Fibroblast of mammary gland (primary cell): ENCODE measurements around the gene TMEM88.

ENCODE experiments used
- DNase-seq: peaks from one replicate; pipeline ENCODE4 v3.0.0-alpha.2; 2010; ENCODE audit warnings: low read depth
- H3K4me3 ChIP-seq: 2 replicates; pipeline ENCODE4 v1.5.1; 2011; ENCODE audit warnings: low read depth, mild to moderate bottlenecking, low read length, moderate library complexity; ENCODE audit not compliant: control insufficient read depth
- TF ChIP-seq, protein P1 (sequence below): conservative IDR thresholded peaks from 2 replicates; pipeline ENCODE4 v1.5.1; 2011; ENCODE audit warnings: low read depth, low read length, inconsistent platforms; ENCODE audit not compliant: control insufficient read depth, insufficient read depth

The TMEM88 gene

DNA sequence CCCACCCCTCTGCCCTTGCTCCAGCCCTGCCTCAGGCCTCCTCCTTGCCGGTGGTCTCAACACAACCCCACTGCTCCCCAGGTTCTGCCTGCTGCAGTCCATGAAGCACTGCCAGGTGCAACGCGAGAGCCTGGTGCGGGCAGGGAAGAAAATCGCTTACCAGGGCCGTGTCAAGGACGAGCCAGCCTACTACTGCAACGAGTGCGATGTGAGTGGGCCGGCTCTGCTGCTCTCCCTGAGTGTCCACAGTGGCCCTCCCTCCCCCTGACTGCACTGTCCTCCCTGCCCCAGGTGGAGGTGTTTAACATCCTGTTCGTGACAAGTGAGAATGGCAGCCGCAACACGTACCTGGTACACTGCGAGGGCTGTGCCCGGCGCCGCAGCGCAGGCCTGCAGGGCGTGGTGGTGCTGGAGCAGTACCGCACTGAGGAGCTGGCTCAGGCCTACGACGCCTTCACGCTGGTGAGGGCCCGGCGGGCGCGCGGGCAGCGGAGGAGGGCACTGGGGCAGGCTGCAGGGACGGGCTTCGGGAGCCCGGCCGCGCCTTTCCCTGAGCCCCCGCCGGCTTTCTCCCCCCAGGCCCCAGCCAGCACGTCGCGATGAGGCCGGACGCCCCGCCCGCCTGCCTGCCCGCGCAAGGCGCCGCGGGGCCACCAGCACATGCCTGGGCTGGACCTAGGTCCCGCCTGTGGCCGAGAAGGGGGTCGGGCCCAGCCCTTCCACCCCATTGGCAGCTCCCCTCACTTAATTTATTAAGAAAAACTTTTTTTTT lies 1.8 kb upstream of the TMEM88 start:
- no peak for DNase-seq
- H3K4me3 ChIP-seq, result no peak overlapping the region
- TF ChIP-seq, protein P1, sequence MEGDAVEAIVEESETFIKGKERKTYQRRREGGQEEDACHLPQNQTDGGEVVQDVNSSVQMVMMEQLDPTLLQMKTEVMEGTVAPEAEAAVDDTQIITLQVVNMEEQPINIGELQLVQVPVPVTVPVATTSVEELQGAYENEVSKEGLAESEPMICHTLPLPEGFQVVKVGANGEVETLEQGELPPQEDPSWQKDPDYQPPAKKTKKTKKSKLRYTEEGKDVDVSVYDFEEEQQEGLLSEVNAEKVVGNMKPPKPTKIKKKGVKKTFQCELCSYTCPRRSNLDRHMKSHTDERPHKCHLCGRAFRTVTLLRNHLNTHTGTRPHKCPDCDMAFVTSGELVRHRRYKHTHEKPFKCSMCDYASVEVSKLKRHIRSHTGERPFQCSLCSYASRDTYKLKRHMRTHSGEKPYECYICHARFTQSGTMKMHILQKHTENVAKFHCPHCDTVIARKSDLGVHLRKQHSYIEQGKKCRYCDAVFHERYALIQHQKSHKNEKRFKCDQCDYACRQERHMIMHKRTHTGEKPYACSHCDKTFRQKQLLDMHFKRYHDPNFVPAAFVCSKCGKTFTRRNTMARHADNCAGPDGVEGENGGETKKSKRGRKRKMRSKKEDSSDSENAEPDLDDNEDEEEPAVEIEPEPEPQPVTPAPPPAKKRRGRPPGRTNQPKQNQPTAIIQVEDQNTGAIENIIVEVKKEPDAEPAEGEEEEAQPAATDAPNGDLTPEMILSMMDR, result no peak

DNA sequence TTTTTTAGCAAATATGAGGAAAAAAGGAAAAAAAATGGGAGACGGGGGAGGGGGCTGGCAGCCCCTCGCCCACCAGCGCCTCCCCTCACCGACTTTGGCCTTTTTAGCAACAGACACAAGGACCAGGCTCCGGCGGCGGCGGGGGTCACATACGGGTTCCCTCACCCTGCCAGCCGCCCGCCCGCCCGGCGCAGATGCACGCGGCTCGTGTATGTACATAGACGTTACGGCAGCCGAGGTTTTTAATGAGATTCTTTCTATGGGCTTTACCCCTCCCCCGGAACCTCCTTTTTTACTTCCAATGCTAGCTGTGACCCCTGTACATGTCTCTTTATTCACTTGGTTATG lies 1.2 kb upstream of the TMEM88 start:
- DNase-seq, result no peak
- TF ChIP-seq, protein P1, result no peak
- H3K4me3 ChIP-seq, result no peak overlapping the region

DNA sequence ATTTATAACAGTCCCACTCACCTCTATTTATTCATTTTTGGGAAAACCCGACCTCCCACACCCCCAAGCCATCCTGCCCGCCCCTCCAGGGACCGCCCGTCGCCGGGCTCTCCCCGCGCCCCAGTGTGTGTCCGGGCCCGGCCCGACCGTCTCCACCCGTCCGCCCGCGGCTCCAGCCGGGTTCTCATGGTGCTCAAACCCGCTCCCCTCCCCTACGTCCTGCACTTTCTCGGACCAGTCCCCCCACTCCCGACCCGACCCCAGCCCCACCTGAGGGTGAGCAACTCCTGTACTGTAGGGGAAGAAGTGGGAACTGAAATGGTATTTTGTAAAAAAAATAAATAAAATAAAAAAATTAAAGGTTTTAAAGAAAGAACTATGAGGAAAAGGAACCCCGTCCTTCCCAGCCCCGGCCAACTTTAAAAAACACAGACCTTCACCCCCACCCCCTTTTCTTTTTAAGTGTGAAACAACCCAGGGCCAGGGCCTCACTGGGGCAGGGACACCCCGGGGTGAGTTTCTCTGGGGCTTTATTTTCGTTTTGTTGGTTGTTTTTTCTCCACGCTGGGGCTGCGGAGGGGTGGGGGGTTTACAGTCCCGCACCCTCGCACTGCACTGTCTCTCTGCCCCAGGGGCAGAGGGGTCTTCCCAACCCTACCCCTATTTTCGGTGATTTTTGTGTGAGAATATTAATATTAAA lies 638 bp upstream of the TMEM88 start:
- TF ChIP-seq, protein P1, result no peak
- no peak overlapping the region for H3K4me3 ChIP-seq
- no peak for DNase-seq

DNA sequence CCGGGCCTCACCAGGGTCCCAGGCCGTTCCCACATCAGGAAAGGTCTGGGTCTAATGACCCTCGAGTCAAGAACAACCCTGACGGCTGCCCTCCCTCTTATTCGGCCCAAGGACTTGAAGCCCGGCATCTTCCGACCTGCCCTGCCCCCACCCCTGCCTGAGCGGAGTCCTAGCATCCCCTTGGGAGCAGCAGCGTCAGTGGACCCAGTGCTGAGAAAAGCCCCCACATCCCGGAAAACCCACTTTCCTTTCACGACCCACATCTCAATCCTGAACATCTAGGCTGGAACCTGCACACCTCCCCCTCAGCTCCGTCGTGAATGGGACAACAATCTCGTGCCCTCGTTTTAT lies 769 bp downstream of the TMEM88 start:
- TF ChIP-seq, protein P1, result no peak
- DNase-seq, result no peak
- peak overlapping the region; percentile 88 for H3K4me3 ChIP-seq

DNA sequence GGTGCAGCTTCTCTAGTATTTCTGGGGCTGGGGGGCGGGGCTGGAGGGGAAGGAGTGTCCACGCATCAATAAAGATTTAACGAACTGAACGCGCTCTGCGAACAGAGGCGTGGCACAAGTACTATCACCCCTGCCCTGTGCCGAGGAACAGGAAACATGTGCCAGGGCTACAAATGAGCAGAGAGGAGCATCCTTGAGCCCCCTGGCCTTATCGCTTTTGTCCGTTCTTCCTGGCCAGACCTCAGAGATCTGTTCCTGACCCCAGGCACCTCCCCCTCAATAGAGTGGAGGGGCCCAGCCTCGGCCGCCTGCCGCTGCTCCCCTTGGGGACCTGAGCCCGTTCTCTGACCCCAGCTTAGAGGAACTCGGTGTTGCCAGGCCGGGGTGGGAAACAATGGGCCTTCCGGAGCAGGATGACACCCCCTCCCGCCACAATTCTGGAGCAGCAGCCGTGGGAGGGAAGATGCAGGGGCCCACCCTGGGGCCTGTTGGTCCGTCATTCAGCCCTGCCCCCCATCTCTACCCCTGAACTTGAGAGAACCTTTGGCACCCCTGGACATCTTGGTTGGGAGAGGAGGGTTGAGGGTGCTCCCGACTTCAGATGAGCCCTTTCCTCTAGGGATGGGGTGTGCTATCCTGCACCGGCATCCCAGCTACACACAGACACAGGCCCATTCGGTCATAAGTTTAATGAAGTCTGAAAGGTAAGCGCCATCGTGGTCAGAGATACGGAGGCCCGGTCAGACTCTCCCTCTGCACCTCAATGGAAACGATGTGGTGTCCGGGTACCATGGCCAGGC lies 1.3 kb downstream of the TMEM88 start:
- peak; percentile 57 for DNase-seq
- peak overlapping the region; percentile 88 for H3K4me3 ChIP-seq
- TF ChIP-seq, protein P1, result no peak

DNA sequence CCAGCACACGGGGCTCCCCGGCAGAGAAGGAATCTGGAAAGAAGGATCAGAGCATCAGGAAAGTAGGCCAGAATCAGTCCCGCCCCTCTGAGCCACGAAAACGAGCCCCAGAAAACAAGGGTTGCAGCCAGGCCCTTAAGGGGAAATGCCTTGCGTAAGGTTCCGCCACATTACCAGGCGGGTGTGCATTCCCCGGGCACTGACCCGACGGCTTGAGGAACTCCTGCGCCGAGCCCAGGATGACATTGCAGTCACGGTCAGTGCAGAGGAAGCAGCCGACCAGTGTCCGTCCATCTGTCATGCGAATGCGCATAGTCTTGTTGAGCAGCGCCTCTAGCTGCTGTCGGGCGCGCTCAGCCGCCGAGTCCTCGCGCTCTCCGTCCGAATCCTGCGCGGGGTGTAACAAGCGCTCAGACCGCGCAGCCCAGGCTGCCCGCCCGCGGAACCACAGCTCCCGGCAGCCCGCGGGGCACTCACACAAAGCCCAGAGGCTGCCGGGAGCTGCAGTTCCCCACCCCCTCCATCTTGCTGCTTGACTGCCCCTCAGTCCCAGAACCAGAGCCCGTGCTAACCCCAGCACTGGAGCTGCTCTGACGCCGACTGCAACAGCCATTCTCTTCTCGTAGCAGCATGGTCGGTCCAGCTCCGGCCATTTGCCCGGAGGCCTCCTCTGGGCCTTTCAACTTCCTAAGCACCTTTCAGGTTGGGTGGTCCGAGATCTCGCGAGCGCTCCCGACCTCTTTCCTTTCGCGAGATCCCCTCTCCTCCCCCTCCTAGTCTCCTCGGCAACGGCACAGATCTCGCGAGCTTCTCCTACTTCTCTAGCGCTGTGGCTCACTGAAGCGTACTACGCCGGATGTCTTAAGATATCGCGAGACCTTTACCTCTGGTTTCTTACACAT lies 2.2 kb downstream of the TMEM88 start, which contains the start of gene NAA38:
NAA38 (minus strand) TSS at position 749 of the 902 bp plus-strand sequence; CDS start at position 653, 96 bp downstream.
- peak; percentile 100 for DNase-seq
- TF ChIP-seq, protein P1, result peak; percentile 33
- H3K4me3 ChIP-seq, result peak within 1 kb of the TSS; percentile 88
